ENCODE results near the gene TTLL5. TPM values are rescaled to one million over a fixed set of nuclear protein-coding genes. Genes with fewer than 3 reads are reported as not detected.

Gene TTLL5
- total RNA-seq, 1 donor from 2014 or later, result 15.1 TPM

DNA sequence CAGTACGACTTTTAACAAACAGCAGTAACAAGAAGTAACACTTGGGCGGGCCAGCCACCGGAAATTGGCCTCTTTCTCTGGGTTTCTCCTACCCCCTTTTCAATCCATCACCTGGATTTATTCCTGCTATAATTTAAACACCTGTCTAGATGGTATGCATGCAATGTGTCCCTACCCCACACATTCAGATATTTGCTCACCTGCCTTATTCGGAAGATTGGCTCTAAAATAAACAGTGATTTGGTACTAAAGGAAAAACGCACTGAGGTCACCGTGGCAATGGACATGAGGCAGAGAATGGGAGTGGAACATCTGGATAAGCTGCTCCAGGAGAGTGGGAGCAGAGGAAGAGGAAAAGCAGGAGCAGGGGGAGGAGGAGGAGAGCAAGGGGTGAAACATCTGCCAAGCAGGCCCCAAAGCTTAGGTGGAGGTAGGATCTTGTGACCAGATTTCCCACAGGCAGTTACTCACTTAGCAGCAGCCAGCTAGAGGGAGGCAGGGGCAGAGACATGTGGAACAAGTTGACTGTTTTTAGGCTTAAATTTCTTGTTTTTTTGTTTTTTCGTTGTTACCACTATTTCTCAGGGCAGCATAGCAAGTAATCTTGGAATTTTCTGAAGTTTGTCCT lies 150.9 kb downstream of the TTLL5 start:
- no peak for ATAC-seq (ENCODE audit: poor library complexity)
- DNase-seq, result no peak
- intact Hi-C loops (cut with DNase I), result no loop called here

DNA sequence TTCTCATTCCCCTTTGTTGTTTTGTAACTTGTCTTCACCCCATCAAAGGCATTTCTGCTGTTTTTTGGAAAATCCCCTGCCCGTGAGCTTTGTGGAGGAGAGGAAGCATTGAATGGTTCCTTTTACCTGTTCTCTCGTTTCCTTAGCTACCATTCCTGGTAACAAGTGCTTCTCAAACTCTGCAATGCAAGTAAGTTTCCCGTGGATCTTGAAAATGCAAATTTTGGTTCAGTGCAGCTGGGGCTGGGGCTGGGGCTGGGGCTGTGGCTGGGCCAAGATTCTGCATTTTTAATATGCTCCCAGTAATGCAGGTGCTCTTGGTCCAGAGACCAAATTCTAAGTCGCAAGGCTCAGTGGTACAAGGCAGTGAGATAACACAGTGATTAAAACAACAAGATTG lies 151.6 kb downstream of the TTLL5 start:
- no peak for ATAC-seq (ENCODE audit: poor library complexity)
- DNase-seq, result no peak
- intact Hi-C loops (cut with DNase I), result no loop called here

DNA sequence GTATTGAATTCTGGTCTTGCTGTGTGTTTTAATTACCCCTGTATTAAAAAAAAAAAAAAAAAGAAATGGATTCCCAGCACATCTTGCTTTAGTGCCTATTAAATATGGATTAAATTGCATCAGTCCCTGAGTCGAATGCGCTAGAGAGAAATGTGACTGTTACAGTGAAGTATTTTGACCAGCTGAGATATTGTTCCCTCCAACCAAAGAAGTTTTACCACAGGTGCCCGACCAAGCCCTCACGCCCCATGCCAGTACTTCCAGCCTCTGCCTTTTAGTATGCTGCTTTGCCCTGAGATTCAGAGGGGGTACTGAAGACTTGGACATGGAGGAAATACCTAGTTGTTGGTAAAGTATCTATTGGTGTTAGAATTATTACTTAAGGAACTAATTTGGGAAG lies 159.7 kb downstream of the TTLL5 start:
- DNase-seq (no peak), ATAC-seq (ENCODE audit: poor library complexity) (no peak)
- intact Hi-C loops (cut with DNase I), result no loop called here

DNA sequence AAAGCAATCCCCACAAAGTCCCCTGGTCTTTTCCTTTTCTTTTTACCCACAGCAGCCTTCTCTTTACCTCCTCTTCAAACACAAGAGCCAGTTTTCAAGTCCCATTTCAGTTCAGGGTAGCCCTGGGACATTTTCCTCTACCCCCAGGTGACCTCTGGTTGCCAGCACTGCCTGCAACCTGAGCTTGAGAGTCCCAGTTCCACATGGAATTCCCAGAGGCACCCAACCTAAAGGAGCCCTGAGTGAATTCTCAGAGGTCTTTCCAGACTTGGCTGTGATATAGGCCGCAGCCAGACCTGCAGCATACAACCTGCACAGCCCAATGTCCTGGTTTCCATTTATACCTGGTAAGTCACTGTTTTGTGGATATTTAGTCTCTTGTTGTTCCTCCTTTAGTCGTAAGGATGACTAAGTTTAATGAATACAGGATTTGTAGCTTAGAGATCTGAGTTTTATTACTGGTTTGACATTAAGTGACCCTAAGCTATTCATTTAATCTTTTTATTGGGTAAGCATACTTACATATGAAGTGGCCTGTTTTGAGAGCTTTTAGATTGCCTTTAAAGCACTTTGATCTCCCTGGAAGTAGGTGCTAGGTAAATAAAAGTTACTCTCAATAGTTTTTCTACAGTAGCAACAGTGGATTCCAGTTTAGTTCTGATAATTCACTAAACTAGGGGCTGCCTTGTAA lies 160.9 kb downstream of the TTLL5 start:
- intact Hi-C loops (cut with DNase I), result no loop called here
- ATAC-seq (ENCODE audit: poor library complexity), result no peak
- DNase-seq, result no peak

DNA sequence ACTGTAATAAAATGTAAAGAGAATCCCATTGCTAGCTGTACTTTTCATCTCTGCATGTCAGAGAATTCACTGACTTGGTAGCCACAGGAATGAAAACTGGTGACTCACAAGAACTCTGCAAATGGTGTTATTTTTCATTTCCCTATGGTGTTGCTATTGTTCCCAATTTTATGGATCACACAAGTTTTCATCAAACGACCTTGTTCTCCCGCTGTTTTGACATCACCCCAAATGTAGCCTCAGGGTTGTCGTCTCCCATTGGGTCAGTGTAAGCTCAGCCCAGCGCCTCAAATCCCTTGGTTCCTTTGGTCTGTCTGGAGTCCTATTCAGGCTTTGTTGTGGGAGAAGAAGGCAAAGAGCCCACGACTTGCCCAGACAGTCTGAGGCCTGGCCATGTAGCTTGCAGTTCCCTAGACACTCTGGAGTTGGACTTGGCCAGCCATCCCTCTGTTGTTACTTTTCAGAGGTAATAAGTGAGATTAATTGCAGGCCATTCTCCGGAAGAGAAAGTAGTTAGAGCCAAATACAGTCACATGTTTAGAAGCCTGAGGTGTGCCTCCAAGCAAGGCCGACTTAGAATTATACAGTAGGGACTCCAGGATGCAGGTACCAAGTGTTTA lies 161.6 kb downstream of the TTLL5 start:
- intact Hi-C loops (cut with DNase I), result no loop called here
- ATAC-seq (ENCODE audit: poor library complexity), result peak; percentile 16
- no peak for DNase-seq

DNA sequence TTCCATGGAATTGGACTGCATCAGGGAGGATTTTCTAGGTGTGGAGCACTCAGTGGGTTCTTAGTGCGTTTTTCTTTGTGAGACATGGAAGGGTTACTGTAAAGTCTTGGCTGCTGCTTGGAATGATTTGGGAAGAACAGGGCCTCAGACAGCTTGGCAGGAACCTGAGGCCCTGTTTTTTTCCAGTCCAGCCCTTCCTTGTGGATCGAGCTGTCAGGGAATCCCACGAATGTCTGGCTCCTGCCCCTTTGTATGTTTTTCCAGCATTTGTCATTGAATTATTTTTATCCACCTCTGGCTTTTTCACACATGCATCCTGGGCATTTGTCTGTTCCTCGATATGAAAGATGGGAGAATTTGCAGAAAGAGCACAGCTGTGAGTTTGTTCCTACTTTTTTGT lies 162.3 kb downstream of the TTLL5 start:
- no peak for DNase-seq
- ATAC-seq (ENCODE audit: poor library complexity), result peak; percentile 34
- intact Hi-C loops (cut with DNase I), result no loop called here

DNA sequence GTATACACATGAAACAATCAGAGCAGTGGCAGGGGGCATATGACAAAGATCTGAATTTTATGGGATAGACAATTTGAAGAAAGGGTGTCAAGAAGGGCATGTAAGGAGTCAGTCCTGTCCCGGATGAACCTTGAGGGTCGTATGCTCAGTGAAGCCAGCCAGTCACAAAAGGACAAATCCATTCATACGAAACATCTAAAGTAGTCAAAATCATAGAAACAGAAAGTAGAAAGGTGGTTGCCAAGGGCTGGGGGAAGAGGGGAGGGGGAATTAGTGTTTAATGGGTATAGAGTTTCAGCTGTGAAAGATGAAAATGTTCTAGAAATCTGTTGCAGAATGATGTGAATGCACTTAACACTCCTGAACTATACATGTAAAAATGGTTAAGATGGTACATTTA lies 163.3 kb downstream of the TTLL5 start:
- intact Hi-C loops (cut with DNase I), result no loop called here
- DNase-seq (no peak), ATAC-seq (ENCODE audit: poor library complexity) (no peak)

DNA sequence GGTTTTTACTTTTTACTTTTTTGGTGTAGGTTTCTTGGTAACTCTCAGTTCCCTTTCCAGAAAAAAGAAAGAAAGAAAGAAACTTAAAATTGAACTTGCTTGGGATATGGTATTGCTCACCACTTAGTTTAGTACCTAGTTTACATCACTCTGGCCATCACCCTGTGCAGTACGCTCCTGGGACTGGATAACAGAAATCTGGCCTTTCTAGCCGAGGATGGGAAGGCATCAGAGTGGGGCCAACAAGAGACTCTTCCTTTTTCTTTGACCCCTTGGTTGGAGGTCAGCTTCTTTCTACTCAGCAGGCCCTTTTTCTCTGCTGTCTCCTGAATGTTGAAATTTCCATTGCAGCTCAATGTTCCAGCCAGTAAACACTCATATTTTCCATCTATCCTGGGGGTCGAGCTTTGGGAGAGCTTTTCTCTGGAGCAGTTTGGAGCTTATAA lies 164.1 kb downstream of the TTLL5 start:
- DNase-seq (no peak), ATAC-seq (ENCODE audit: poor library complexity) (peak; percentile 28)
- intact Hi-C loops (cut with DNase I), result no loop called here

DNA sequence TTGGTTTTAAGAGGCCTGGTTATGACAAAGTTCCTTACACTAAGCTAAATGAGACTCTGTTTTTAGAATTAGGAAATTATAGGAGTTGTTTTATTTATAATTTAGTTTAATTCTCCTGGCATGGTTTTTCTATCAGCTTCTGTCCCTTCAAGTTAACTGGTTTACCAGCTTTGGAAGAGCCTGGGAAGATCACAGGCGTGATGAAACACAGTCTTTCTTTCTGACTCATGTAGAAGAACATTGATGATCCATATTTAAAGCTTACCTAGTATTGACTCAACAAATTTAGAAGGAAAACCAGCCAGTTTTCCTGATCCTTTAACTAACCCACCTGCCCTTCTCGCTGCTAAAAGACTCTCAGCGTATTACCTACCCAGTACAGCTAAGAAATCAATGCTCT lies 165.6 kb downstream of the TTLL5 start:
- DNase-seq, result no peak
- intact Hi-C loops (cut with DNase I), result no loop called here

DNA sequence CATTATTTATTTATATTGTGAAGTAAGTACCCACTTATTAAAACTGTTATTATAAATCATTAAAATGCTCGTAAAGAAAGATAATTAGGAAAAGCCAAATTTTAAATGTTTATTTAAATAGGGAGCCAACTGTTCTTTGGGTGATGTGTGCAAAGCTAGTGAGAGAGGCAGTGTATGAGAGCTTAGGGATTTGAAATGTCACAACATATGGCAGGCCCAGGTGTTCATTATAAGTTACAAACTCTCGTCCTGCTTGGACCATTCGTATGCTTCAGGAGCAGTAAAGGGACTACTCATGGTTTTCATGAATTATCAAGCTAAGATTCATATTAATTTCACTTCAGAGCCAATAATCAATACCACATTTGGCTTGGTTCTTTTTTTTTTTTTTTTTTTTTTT lies 166.3 kb downstream of the TTLL5 start:
- DNase-seq, result no peak
- no peak for ATAC-seq (ENCODE audit: poor library complexity)

More for the DNA sequence above, 165.6 kb downstream of the TTLL5 start:
- no peak for ATAC-seq (ENCODE audit: poor library complexity)

DNA sequence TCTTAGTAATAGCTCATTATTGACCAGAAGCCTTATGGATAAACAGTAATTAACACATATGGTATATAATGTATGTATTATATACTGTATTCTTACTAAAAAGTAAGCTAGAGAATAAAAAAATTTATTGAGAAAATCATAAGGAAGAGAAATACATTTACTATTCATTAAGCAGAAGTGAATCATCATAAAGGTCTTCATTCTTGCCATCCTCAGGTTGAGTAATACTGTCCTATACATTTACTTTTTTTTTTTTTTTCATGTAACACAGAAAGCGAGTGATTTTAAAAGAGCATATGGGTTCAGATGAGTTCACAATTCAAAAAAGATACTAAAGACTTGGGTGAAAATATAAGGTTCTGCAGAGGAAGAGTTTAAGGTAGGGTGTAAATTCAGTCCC lies 168.3 kb downstream of the TTLL5 start:
- DNase-seq (no peak), ATAC-seq (ENCODE audit: poor library complexity) (no peak)
- intact Hi-C loops (cut with DNase I), result no loop called here

More for the DNA sequence above, 166.3 kb downstream of the TTLL5 start:
- intact Hi-C loops (cut with DNase I), result no loop called here

DNA sequence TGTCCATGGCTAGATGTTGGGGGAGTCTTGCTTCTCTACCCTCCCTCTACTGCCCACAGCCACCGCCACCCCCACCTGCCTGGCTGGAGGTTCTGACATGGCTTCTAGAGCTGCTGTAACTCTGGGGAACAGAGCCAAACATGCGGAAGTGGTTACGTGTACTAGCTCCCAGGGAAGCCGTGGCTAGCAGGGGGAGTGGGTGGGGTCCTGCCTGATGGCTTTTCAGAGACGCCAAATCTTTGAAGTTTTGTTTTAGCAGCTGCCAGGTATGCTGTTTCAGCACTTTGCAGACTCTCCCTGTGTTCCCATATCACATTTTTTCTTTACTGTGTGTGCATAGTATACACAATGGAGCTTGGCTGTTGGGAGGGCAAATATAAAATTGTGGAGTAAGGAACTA lies 170.4 kb downstream of the TTLL5 start:
- ATAC-seq (ENCODE audit: poor library complexity) (peak; percentile 75), DNase-seq (peak; percentile 60)
- intact Hi-C loops (cut with DNase I), result no loop called here

DNA sequence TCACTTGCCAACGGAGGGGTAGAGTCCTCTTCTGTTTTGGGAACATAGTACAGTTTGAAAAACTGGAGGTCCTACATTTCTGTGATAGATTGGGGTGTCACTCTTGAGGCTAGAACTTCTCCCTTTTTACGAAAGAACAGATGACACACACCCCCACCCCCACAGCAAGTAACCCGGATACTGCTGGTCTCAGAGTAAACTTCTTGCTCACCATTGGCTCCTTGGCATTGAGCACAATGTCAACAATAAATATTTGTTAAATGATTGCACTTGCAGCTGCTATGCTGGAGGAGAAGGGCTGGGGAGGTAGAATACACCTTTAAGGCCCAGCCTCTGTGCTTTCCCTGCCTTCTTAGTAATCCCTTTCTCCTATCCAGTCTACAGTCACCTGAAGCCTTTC lies 170.9 kb downstream of the TTLL5 start:
- peak; percentile 29 for ATAC-seq (ENCODE audit: poor library complexity)
- intact Hi-C loops (cut with DNase I), result no loop called here
- no peak for DNase-seq

DNA sequence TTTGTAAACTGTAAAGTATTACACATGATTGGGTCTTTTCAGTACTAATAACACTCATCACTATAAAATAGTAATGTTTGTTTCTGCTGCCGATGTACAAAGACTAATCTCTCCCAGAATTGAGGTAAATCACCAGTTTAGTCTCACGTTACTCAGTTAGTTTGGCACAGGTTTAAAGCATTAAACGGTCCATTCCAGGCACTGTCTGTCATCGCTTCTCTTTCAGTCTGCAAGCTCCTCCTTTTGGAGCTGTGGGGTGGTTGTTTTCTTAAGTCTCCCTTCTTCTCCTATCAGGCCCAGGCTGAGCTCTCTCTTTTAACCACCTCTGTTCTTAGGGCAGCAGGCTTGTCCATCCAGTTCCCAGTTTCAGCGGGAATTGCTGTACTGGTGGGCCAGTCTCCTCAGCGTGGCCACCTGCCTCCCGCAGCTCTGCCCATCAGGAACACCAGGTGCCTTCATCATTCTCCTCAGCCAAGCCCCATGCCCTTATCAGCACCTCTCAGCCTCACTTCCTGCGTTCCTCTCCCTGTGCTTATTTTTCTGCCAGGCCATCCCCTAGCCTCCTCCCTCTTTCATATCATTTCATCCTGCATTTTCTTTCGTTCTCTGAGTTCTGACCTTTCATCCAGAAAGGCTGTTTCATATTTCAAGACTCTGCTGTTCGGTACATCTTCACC lies 171.7 kb downstream of the TTLL5 start:
- intact Hi-C loops (cut with DNase I), result no loop called here
- ATAC-seq (ENCODE audit: poor library complexity) (peak; percentile 55), DNase-seq (no peak)

DNA sequence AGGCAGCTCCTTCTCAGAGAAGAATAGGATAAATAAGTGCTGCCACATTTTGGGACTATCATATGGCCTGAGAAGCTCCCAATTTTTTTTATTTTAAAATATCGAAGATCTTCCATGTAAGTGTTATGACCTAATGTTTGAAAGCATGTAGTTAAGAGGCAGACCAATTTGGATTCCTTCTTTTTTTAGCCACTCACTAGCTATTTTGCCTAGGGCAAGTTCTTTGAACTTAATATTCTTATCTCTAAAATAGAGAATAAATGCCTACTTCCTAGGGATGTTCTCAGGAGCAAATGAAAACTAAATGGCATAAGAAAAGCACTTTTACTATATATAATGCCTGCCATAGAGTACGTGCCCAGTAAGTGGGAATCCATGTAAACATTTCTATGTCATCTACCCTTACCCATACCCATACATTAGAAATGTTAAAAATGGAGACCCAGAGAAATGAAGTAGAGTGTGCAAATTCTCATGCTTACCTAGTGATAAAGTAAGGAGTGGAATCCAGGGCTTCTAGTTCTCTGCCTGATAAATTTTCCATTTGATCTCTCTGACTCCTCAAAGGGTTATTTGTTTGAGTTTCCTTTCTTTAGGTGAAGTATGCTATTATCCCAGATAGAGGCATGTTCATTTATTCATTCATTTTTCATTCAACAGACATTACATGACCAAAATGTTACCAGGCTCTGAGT lies 172.4 kb downstream of the TTLL5 start:
- intact Hi-C loops (cut with DNase I), result no loop called here
- ATAC-seq (ENCODE audit: poor library complexity) (no peak), DNase-seq (no peak)

DNA sequence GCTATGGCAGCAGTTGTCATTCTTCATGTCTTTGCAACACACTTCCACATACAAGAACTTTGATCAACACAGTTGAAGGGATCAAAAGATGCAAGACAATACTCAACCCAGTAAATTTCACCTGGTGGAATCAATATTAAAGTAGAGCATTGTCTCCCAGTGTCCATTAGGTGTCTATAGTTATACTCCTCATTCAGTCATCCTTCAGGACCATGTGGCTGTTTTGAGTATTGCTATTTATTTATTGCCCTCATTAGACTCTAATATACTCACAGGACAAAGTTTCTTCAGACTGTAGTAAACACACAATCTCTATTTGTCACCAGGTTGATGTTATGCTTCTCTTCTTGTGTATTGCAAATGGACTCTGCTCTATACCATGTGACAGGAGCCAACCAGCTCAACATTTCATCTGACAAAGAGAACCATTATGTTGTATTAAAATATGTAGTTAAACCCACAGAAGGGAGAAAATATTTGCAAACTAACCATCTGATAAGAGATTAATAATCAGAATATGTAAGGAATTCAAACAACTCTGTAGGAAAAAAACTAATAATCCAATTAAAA lies 174.2 kb downstream of the TTLL5 start:
- intact Hi-C loops (cut with DNase I), result no loop called here
- ATAC-seq (ENCODE audit: poor library complexity) (no peak), DNase-seq (no peak)

DNA sequence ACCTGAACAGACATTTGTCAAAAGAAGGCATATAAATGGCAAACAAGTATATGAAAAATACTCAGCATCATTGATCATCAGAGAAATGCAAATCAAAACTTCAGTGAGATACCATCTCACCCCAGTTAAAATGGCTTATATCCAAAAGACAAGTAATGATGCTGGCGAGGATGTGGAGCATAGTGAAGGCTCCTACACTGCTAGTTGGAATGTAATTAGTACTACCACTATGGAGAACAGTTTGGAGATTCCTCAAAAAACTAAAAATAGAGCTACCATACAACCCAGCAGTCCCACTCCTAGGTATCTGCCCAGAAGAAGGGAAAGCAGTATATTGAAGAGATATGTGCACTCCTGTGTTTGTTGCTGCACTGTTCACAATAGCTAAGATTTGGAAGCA lies 174.7 kb downstream of the TTLL5 start:
- ATAC-seq (ENCODE audit: poor library complexity) (no peak), DNase-seq (no peak)
- intact Hi-C loops (cut with DNase I), result no loop called here

DNA sequence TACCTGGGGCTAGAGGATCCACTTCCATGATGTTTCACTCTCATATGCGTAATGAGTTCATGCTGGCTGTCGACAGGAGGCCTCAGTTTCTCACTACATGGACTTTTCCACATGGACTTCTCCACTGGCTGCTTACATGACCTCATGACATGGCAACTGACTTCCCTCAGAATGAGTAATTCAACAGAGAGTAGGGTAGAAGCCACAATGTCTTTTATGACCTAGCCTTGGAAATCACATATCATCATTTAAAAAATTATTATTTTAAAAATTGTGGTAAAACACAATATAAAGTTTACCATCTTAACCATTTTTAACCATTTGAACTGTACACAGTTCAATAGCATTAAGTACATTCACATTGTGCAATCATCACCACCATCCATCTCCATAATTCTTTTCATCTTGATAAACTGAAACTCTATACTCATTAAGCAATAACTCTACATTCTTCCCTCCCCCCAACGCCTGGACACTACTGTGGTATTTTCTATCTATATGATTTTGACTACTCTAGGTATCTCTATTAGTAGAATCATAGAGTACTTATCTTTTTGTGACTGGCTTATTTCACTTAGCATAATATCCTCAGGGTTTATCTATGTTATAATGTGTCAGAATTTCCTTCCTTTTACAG lies 176.2 kb downstream of the TTLL5 start:
- no peak for DNase-seq
- intact Hi-C loops (cut with DNase I), result no loop called here
- no peak for ATAC-seq (ENCODE audit: poor library complexity)
